Adrenal gland (tissue), 5 donors: ENCODE data around the gene PEAK1.

Experiments used
- POLR2A ChIP-seq, 2 donors: fragments of 450-650 bp; IDR thresholded peaks; one replicate each; pipeline ENCODE4 v1.6.1; 2017; ENCODE audit warnings: antibody characterized with exemption in 2 of 2, mild to moderate bottlenecking in 2 of 2, moderate library complexity in 1 of 2
- TF ChIP-seq, protein P1 (sequence below), 6 experiments: fragments of 450-650 bp in 4 of 6; fragments of 200-600 bp in 2 of 6; sonication (generic) in 1 of 6; IDR thresholded peaks; 1 replicate in 5 of 6; 2 replicates in 1 of 6; pipeline versions ENCODE4 v1.5.1 to v1.8.0; 2016 to 2021; ENCODE audit warnings: antibody characterized with exemption in 6 of 6, mild to moderate bottlenecking in 2 of 6, moderate library complexity in 1 of 6
- donor health status: DM: no; HTN: no; CAD: no.

DNA sequence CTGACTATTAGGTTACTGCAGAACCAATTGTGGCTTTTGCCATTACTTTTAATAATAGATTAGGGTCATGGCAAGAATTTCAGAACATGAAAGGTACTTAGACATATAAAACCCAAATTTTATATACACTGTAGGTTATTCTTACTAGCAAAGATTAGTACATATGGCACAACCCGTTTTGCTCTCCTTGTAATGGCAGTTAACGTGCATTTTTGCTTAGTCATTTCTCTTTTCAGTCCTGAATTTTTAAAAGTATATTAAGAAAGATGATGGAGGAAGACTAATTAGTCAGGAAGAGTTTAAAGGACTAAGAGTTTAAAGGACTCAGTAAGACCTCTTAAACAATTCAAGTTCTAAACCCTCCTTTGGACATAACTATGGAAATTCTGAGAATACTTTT is 114.0 kb downstream of the PEAK1 start:
- TF ChIP-seq, protein P1, sequence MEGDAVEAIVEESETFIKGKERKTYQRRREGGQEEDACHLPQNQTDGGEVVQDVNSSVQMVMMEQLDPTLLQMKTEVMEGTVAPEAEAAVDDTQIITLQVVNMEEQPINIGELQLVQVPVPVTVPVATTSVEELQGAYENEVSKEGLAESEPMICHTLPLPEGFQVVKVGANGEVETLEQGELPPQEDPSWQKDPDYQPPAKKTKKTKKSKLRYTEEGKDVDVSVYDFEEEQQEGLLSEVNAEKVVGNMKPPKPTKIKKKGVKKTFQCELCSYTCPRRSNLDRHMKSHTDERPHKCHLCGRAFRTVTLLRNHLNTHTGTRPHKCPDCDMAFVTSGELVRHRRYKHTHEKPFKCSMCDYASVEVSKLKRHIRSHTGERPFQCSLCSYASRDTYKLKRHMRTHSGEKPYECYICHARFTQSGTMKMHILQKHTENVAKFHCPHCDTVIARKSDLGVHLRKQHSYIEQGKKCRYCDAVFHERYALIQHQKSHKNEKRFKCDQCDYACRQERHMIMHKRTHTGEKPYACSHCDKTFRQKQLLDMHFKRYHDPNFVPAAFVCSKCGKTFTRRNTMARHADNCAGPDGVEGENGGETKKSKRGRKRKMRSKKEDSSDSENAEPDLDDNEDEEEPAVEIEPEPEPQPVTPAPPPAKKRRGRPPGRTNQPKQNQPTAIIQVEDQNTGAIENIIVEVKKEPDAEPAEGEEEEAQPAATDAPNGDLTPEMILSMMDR (IDR thresholded peaks at IDR 0.05): no peak
- TF ChIP-seq POLR2A (IDR thresholded peaks at IDR 0.05): no peak
